SK-N-MC (cell line): ENCODE measurements around the gene FNTB.

Experiments used
- EZH2 ChIP-seq: fragments of 200-600 bp; sonication (generic); IDR thresholded peaks from one replicate; pipeline ENCODE4 v1.6.1; 2017; ENCODE audit warnings: antibody characterized with exemption
- FOXP2 ChIP-seq: optimal IDR thresholded peaks from 2 replicates; pipeline ENCODE3; 2011; ENCODE audit warnings: mild to moderate bottlenecking, moderate library complexity; ENCODE audit not compliant: insufficient read depth; ENCODE audit errors: extremely low read length, control extremely low read depth
- POLR2AphosphoS5 ChIP-seq: IDR thresholded peaks from 2 replicates; pipeline ENCODE4 v1.6.1; 2012; ENCODE audit warnings: mild to moderate bottlenecking, low read depth, low read length, borderline replicate concordance

DNA sequence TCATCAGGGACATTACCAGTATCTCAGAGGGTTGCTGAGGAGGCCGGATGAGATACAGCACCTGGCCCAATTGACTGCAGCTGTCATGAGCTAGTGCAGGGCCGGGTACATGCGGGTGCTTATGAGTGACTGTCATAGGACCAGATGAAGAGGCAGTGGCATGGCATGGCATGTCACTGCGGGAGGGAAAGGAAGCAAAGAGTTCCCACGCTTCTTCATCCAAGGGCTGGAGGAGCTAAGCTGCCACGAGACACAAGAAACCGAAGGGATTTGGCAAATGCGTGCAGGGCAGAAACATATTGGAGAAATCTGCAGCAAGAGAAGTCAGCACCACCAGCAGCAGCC is 33.4 kb upstream of the FNTB start:
- TF ChIP-seq EZH2 (no peak), POLR2AphosphoS5 (no peak), FOXP2 (no peak)
